ENCODE results near the gene CALN1.
"Not testable (repeated sequence)": the region's sequence is repeated elsewhere in the genome, so short reads cannot be mapped to it uniquely, and the experiment has no call there.

The CALN1 gene

DNA sequence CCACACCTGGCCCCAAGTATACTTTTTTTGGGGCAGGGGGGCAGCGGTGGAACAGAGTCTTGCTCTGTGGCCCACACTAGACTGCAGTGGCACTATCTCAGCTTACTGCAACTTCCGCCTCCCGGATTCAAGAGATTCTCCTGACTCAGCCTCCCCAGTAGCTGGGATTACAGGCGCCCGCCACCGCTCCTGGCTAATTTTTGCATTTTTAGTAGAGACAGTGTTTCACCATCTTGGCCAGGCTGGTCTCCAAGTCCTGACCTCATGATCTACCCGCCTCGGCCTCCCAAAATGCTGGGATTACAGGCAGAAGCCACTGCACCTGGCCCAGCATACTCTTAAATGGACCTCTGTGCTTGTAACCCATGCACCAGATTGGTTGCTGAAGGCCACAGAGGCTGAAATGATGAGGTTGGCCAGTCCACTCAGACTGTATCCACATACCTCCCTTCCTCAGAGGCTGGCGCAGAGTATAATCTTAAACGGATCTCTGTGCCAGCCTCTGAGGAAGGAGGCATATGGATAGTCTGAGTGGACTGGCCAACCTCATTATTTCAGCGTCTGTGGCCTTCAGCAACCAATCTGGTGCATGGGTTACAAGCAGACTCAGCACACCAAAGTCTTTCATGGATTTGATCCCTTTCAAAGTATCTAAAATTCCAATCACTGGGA lies 3.0 kb downstream of the CALN1 start:
- DNase-seq (ENCODE audit: low read depth, low spot score) = no peak

GRCh38 chr7:72406820-72407403 lies 5.2 kb downstream of the CALN1 start:
- no peak for DNase-seq (ENCODE audit: low read depth, low spot score)

- no peak for DNase-seq (ENCODE audit: low read depth, low spot score)
Observed at GRCh38 chr7:72405871-72406270, 6.3 kb downstream of the CALN1 start.

DNA sequence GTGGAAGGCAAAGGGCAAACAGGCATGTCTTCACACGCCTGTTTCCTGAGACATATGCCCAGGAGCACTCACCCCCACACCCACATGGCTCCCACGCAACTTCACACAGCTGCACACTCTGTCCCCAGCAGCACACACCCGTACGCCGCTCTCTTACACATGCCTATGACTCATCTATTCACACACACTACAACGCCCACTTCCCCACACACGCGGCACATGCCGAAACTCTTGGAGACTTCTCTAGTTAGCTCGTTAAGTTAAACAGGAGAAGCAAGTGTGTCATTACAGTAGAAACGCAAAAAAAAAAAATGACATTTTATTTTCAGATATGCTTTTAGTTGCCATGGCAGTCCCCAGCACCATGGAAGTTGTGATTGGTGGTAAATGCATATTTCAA lies 6.7 kb downstream of the CALN1 start:
- no peak for DNase-seq (ENCODE audit: low read depth, low spot score)

- DNase-seq (ENCODE audit: low read depth, low spot score) = no peak
Observed at GRCh38 chr7:72404743-72405142, 7.4 kb downstream of the CALN1 start.

GRCh38 chr7:72403458-72404076 lies 8.6 kb downstream of the CALN1 start:
- DNase-seq (ENCODE audit: low read depth, low spot score) = no peak

DNA sequence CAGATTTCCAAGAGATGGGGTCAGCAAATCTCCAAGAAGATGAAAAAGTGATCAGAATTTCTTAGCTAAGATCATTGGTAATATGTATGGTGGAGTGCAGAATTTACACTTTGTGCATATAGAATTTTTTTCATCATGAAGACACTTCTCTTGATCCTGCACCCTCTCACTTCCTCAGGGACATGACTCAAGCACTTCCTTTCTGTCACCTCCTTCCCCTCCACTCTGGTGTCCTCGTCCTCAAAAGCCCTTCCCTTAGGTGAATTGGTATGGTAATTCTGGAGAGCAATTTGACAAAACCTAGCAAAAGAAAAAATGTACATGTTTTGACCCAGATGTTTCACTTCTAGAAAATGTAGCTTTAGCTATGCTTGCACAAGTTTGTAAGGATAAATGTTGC lies 18.1 kb downstream of the CALN1 start:
- DNase-seq (ENCODE audit: low read depth, low spot score) = no peak

GRCh38 chr7:72391821-72392377 lies 20.2 kb downstream of the CALN1 start:
- no peak for DNase-seq (ENCODE audit: low read depth, low spot score)

DNA sequence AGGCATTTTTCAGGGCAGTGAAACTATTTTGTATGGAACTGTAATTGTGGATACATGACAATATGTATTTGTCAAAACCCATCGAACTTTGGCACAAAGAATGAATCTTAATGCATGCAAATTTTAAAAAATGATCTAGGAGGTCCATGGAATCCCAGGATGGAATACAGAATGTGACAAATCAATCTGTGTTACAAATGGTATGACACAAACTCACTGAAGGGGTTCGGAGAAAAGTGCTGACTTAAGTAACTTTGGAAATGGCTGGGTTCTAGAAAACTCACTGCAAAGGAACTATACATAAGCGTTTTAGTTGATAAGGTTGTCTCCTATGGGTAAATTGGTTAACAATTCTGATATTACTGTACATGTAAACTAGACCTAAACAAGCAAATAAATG lies 26.0 kb downstream of the CALN1 start:
- no peak for DNase-seq (ENCODE audit: low read depth, low spot score)

DNA sequence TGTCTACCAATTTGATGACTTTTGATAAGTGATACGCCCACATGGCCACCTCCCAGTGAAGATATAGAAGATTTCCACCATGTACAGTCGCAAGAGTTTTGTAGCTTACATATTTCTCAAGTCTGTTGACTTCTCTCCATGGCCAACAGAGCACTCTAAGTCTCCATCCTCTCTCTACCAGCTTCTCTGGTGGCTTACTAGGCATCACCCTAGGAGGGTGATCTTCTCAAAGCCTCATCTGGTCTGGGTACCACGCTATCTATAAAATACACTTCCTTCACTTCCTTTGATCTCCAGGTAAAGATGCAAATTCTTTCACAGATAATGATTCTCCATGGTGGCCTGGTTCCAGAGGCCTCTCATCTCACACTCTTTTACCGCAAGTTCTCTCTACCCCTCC lies 49.9 kb downstream of the CALN1 start:
- no peak for DNase-seq (ENCODE audit: low read depth, low spot score)

DNA sequence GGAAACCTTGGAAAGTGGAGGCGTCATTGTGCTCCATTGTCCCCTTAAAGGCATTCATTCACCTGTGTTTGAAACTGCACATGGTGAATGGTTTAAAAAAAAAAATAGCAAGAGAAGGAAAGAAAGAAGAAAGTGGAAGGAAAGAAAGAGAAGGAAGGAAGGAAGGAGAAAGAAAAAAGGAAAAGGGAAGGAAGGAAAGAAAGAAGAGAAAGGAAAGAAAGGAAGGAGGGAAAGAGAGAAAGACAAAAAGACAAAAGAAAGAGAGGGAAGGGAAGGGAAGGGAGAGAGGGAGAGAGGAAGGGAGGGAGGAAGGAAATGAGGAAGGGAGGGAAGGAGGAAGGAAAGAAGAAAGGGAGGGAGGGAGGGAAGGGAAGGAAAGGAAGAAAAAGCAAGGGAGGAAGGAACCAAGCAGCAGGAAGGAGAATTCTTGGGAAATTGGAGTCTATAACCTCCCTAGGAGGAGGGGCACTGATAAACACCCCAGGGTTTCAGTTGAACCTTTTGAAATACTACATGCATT lies 66.9 kb downstream of the CALN1 start:
- DNase-seq (ENCODE audit: low read depth, low spot score) = no peak

DNA sequence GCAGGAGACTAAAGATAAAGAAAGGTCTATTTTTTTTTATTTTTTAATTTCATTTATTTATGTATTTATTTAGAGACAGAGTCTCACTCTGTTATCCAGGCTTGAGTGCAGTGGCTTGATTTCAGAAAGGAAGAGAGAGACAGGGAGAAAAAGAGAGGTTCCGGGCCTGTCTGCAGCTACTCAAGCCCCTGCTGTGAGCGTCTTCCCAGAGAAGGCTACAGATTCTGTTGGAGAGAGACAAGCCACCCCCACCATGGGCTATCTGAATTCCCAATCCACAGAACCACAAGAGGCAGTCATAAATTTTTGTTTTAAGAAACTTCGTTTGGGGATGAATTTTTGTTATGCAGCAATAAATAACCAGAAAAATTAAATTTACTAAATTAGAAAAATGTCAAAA lies 68.1 kb downstream of the CALN1 start:
- no peak for DNase-seq (ENCODE audit: low read depth, low spot score)

GRCh38 chr7:72343354-72343753 lies 68.8 kb downstream of the CALN1 start:
- DNase-seq (ENCODE audit: low read depth, low spot score) = not testable (repeated sequence)

- no peak for DNase-seq (ENCODE audit: low read depth, low spot score)
Observed at GRCh38 chr7:72337390-72338167, 74.6 kb downstream of the CALN1 start.

DNA sequence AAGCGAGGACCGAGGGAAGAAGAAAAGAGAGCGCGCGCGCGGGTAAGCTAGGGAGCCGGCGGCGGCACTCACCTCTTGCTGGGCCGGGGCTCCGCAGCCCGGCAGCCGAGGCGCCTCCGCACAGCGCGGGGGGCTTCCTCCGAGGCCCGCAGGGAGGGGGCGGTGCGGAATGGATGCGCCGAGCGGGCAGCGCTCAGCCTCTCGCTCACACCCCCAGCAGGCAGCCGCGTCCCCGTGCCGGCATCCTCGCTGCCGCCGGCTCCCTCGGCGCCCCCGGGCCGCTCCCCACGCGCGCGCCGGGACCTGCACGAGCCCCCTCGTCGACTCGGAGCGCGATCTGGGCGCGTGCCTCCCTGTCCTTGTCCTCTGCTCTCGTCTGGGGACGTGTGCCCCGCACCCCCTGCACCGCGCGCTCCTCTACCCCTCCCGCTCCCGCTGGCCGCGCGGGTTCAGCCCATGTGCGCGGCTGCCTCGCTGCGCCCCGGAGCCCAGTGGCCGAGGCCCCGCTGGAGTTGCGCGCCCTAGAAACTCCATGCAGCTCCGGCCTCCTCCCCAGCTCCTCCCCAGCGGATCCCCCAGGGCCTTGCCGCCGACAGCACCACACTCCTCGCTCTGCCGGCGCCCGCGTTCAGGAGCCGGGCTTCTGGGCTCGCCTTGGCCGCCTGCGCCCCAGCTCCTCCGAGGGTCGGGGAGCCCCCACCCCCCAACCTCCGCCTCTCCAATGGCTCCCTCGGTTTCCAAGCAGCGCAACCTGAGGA lies 75.3 kb downstream of the CALN1 start:
- no peak for DNase-seq (ENCODE audit: low read depth, low spot score)

GRCh38 chr7:72336382-72336631 lies 75.8 kb downstream of the CALN1 start:
- no peak for DNase-seq (ENCODE audit: low read depth, low spot score)

DNA sequence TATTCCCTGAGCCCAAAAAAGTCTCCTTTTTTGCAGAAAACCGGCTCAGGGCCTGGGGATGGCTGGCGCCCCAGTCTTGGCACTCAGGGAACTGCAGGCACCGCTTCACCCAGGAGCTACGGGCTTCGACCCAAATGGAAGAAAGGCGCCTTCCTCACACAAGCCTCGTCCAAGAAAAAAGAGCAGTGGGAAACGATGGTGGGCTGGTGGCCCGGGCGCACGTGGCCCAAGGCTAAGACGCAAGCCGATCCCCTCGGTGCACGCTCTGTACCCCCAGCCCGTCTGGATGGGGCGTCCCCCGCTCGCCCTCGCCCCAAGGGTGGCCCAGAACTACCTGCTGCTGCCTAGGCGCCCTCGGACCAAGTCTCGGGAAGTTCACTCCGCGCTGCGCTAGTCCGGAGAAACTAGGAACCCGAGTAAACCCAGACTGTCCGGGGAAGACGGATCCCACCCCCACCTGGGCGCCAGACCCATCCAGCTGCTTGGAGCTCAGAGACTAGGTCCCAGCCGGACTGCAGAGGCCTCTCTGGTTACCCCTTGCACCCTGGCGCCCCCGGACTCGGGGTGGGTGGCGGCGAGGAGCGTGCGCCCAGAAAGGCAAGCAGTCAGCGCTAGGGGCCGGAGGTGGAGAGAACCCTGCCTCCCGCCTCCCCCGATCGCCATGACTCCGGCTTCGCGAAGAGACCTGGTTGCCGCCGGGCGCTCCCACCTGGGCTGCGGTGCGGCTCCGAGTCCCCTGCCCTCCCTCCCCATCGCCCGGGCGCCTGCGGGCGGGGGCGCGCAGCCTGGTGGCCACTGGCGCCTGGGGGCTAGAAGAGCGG lies 76.4 kb downstream of the CALN1 start:
- DNase-seq (ENCODE audit: low read depth, low spot score) = no peak

- DNase-seq (ENCODE audit: low read depth, low spot score) = no peak
Observed at GRCh38 chr7:72334698-72335097, 77.4 kb downstream of the CALN1 start.

- DNase-seq (ENCODE audit: low read depth, low spot score) = no peak
Observed at GRCh38 chr7:72334066-72334465, 78.1 kb downstream of the CALN1 start.

DNA sequence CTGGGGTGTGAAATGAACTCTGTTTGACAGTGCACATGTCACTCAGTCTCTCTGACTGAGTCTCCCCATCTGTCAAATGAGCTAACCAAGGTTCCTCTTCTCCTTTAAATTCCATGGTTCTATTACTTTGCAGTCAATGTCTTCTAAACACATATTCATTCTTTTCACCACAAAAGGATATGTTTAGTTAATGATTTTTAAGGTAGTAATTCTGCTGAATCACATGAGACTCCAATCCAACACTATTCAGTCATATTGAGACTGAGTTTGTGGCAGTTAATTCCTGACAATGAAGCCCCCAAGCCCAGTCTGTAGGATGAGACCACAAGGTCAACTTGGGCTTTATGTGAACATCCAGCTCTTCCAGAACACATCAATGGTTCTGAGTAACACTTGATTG lies 85.3 kb downstream of the CALN1 start:
- no peak for DNase-seq (ENCODE audit: low read depth, low spot score)

- DNase-seq (ENCODE audit: low read depth, low spot score) = no peak
Observed at GRCh38 chr7:72326365-72326764, 85.8 kb downstream of the CALN1 start.

Data from activated CD4-positive, CD25-positive, alpha-beta regulatory T cell treated with anti-CD3 and anti-CD28 coated beads, Interleukin-2, amount 50 U/mL, for 16 hours (primary cell).